Neural cell (in vitro differentiated cells): ENCODE measurements around the gene HELZ. TPM values are rescaled to one million over a fixed set of nuclear protein-coding genes. Genes with fewer than 3 reads are reported as not detected.

Experiments
- H2AFZ ChIP-seq: fragments of 200-600, 300-800 bp; sonication (generic), shearing (Covaris generic); 2 replicates; pipeline ENCODE4 v1.6.0; 2014; ENCODE audit warnings: low read depth, mild to moderate bottlenecking, antibody characterized with exemption, low read length, moderate library complexity
- H3F3A ChIP-seq: fragments of 200-600 bp; shearing (Covaris generic); 2 replicates; pipeline ENCODE4 v1.6.1; 2016; ENCODE audit warnings: mild to moderate bottlenecking, moderate library complexity, mixed read lengths, antibody characterized with exemption, low read length; ENCODE audit not compliant: insufficient read depth, poor library complexity, severe bottlenecking
- H3K27ac ChIP-seq: fragments of 200-600, 300-800 bp; sonication (generic), shearing (Covaris generic); 2 replicates; pipeline ENCODE4 v1.5.1; 2014; ENCODE audit warnings: mild to moderate bottlenecking, low read length, moderate library complexity
- H3K27me3 ChIP-seq: fragments of 300-800, 200-600 bp; sonication (generic), shearing (Covaris generic); 2 replicates; pipeline ENCODE4 v1.6.0; 2014; ENCODE audit warnings: mild to moderate bottlenecking, low read depth, low read length, moderate library complexity; ENCODE audit not compliant: insufficient read depth
- H3K36me3 ChIP-seq: fragments of 300-800, 200-600 bp; sonication (generic), shearing (Covaris generic); 2 replicates; pipeline ENCODE4 v1.5.1; 2014; ENCODE audit warnings: mild to moderate bottlenecking, antibody characterized with exemption, low read length, moderate library complexity; ENCODE audit not compliant: insufficient read depth
- H3K4me2 ChIP-seq: fragments of 300-800, 200-600 bp; sonication (generic), shearing (Covaris generic); 2 replicates; pipeline ENCODE4 v1.6.0; 2014; ENCODE audit warnings: mild to moderate bottlenecking, low read length
- H3K4me3 ChIP-seq: fragments of 300-800, 200-600 bp; sonication (generic), shearing (Covaris generic); 2 replicates; pipeline ENCODE4 v1.5.1; 2014; ENCODE audit warnings: mild to moderate bottlenecking, low read length, moderate library complexity
- H3K79me2 ChIP-seq: fragments of 200-600 bp; shearing (Covaris generic); replicated peaks from 2 replicates; pipeline ENCODE4 v1.6.0; 2014; ENCODE audit warnings: mild to moderate bottlenecking, low read length, moderate library complexity; ENCODE audit not compliant: insufficient read depth
- H3K9ac ChIP-seq: fragments of 300-800, 200-600 bp; sonication (generic), shearing (Covaris generic); 2 replicates; pipeline ENCODE4 v1.6.1; 2016; ENCODE audit warnings: mild to moderate bottlenecking, low read length, mixed read lengths
- H3K9me2 ChIP-seq: fragments of 200-600 bp; shearing (Covaris generic); 2 replicates; pipeline ENCODE4 v1.6.1; 2016; ENCODE audit warnings: mild to moderate bottlenecking, low read length, mixed read lengths; ENCODE audit not compliant: insufficient read depth
- H3K9me3 ChIP-seq: fragments of 200-600, 300-800 bp; sonication (generic), shearing (Covaris generic); 2 replicates; pipeline ENCODE4 v1.6.1; 2016; ENCODE audit warnings: mild to moderate bottlenecking, mixed run types, low read length, moderate library complexity, mixed read lengths
- H4K20me1 ChIP-seq: fragments of 200-600 bp; shearing (Covaris generic); 2 replicates; pipeline ENCODE4 v1.6.1; 2016; ENCODE audit warnings: mild to moderate bottlenecking, mixed run types; ENCODE audit not compliant: insufficient read depth
- EP300 ChIP-seq: fragments of 450-650 bp; conservative IDR thresholded peaks from 2 replicates; pipeline ENCODE4 v1.6.1; 2014; ENCODE audit warnings: antibody characterized with exemption, mild to moderate bottlenecking, moderate library complexity; ENCODE audit not compliant: poor library complexity, severe bottlenecking
- EZH2 ChIP-seq: fragments of 200-600, 300-800 bp; shearing (Covaris generic), sonication (generic); IDR thresholded peaks from 2 replicates; pipeline ENCODE4 v1.6.1; 2014; ENCODE audit warnings: antibody characterized with exemption, low read length, borderline replicate concordance, mild to moderate bottlenecking; ENCODE audit not compliant: insufficient read depth, poor library complexity, severe bottlenecking
- MXI1 ChIP-seq: fragments of 450-650 bp; conservative IDR thresholded peaks from 2 replicates; pipeline ENCODE4 v1.6.1; 2014; ENCODE audit warnings: antibody characterized with exemption, mild to moderate bottlenecking; ENCODE audit not compliant: poor library complexity, severe bottlenecking
- POLR2AphosphoS5 ChIP-seq: IDR thresholded peaks from 2 replicates; pipeline ENCODE4 v1.6.1; 2012
- RAD21 ChIP-seq: fragments of 450-650 bp; conservative IDR thresholded peaks from 2 replicates; pipeline ENCODE4 v1.6.1; 2014; ENCODE audit warnings: antibody characterized with exemption, mild to moderate bottlenecking, moderate library complexity
- SMC3 ChIP-seq: fragments of 450-650 bp; conservative IDR thresholded peaks from 2 replicates; pipeline ENCODE4 v1.6.1; 2014; ENCODE audit warnings: antibody characterized with exemption, mild to moderate bottlenecking, moderate library complexity; ENCODE audit not compliant: poor library complexity
- TAF1 ChIP-seq: IDR thresholded peaks from 2 replicates; pipeline ENCODE4 v1.6.1; 2012; ENCODE audit warnings: low read depth
- polyA plus RNA-seq: library from polyadenylated mRNA; depleted of rRNA; stranded (reverse); fragments of >200 nt; gene quantifications from 2 replicates; pipeline ENCODE4 v1.2.3, GENCODE V29; 2014
- TF ChIP-seq, protein P1 (sequence below): fragments of 450-650 bp; IDR thresholded peaks from 2 replicates; pipeline ENCODE4 v1.5.1; 2014; ENCODE audit warnings: antibody characterized with exemption, mild to moderate bottlenecking, moderate library complexity; ENCODE audit not compliant: poor library complexity, severe bottlenecking
- TF ChIP-seq, protein P2 (sequence below): IDR thresholded peaks from 2 replicates; pipeline ENCODE4 v1.6.1; 2012; ENCODE audit warnings: borderline replicate concordance

Gene HELZ
- polyA plus RNA-seq, 1 donor from 2014 or later: 11.7 TPM

DNA sequence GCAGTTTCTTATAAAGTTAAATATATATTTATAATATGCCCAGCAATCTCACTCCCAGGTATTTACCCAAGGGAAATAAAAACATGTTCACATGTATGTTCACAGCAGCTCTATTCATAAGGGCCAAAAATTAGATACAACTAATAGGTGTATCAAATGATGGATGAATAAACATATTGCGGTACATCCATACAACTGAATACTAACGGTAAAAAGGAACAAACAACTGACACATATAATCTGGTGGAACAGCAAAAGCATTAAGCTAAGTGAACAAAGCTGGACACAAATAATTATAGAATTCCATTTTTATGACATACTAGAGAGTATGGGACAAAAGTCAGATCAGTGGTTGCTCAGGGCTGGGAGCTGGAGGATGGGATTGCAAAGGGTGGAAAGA is 125.9 kb downstream of the HELZ start:
- Histone ChIP-seq H3K9me2 (no peaks in the 10 kb centered on the region), H3K9me3 (no peaks in the 10 kb centered on the region), H3K79me2 (no peaks in the 10 kb centered on the region), H3K36me3 (peaks cover 11% of the 10 kb centered on the region), H3K4me3 (no peak overlapping the region), H4K20me1 (no peaks in the 10 kb centered on the region), H3K9ac (no peak overlapping the region), H3F3A (no peaks in the 10 kb centered on the region), H3K27ac (no peak overlapping the region), H3K27me3 (no peaks in the 10 kb centered on the region), H3K4me2 (no peak overlapping the region), H2AFZ (no peak overlapping the region)
- no peak for TF ChIP-seq MXI1
- TF ChIP-seq, protein P1, sequence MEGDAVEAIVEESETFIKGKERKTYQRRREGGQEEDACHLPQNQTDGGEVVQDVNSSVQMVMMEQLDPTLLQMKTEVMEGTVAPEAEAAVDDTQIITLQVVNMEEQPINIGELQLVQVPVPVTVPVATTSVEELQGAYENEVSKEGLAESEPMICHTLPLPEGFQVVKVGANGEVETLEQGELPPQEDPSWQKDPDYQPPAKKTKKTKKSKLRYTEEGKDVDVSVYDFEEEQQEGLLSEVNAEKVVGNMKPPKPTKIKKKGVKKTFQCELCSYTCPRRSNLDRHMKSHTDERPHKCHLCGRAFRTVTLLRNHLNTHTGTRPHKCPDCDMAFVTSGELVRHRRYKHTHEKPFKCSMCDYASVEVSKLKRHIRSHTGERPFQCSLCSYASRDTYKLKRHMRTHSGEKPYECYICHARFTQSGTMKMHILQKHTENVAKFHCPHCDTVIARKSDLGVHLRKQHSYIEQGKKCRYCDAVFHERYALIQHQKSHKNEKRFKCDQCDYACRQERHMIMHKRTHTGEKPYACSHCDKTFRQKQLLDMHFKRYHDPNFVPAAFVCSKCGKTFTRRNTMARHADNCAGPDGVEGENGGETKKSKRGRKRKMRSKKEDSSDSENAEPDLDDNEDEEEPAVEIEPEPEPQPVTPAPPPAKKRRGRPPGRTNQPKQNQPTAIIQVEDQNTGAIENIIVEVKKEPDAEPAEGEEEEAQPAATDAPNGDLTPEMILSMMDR: no peak
- TF ChIP-seq EP300: no peak
- no peak for TF ChIP-seq SMC3
- TF ChIP-seq EZH2: no peak
- no peak for TF ChIP-seq POLR2AphosphoS5
- TF ChIP-seq RAD21: no peak
- TF ChIP-seq, protein P2, sequence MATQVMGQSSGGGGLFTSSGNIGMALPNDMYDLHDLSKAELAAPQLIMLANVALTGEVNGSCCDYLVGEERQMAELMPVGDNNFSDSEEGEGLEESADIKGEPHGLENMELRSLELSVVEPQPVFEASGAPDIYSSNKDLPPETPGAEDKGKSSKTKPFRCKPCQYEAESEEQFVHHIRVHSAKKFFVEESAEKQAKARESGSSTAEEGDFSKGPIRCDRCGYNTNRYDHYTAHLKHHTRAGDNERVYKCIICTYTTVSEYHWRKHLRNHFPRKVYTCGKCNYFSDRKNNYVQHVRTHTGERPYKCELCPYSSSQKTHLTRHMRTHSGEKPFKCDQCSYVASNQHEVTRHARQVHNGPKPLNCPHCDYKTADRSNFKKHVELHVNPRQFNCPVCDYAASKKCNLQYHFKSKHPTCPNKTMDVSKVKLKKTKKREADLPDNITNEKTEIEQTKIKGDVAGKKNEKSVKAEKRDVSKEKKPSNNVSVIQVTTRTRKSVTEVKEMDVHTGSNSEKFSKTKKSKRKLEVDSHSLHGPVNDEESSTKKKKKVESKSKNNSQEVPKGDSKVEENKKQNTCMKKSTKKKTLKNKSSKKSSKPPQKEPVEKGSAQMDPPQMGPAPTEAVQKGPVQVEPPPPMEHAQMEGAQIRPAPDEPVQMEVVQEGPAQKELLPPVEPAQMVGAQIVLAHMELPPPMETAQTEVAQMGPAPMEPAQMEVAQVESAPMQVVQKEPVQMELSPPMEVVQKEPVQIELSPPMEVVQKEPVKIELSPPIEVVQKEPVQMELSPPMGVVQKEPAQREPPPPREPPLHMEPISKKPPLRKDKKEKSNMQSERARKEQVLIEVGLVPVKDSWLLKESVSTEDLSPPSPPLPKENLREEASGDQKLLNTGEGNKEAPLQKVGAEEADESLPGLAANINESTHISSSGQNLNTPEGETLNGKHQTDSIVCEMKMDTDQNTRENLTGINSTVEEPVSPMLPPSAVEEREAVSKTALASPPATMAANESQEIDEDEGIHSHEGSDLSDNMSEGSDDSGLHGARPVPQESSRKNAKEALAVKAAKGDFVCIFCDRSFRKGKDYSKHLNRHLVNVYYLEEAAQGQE: no peak
- no peak for TF ChIP-seq TAF1

GRCh38 chr17:67116045-67116575 is 128.9 kb downstream of the HELZ start:
- TF ChIP-seq POLR2AphosphoS5: no peak
- no peak for TF ChIP-seq EZH2
- no peak overlapping the region for H3K27ac ChIP-seq
- H3K36me3 ChIP-seq: peaks cover 11% of the 10 kb centered on the region
- no peaks in the 10 kb centered on the region for H3K9me3 ChIP-seq
- no peak overlapping the region for H2AFZ ChIP-seq
- H3K9me2 ChIP-seq: no peaks in the 10 kb centered on the region
- H3F3A ChIP-seq: no peaks in the 10 kb centered on the region
- no peak overlapping the region for H3K4me3 ChIP-seq
- H4K20me1 ChIP-seq: no peaks in the 10 kb centered on the region
- H3K9ac ChIP-seq: no peak overlapping the region
- no peaks in the 10 kb centered on the region for H3K27me3 ChIP-seq
- H3K4me2 ChIP-seq: no peak overlapping the region
- no peaks in the 10 kb centered on the region for H3K79me2 ChIP-seq

GRCh38 chr17:67115401-67115800 is 129.6 kb downstream of the HELZ start:
- H2AFZ ChIP-seq: no peak overlapping the region
- H3F3A ChIP-seq: no peaks in the 10 kb centered on the region
- TF ChIP-seq EZH2: no peak
- no peak for TF ChIP-seq MXI1
- TF ChIP-seq SMC3: no peak
- TF ChIP-seq, protein P1: no peak
- TF ChIP-seq TAF1: no peak
- H3K27me3 ChIP-seq: no peaks in the 10 kb centered on the region
- H3K4me2 ChIP-seq: no peak overlapping the region
- no peaks in the 10 kb centered on the region for H4K20me1 ChIP-seq
- no peak overlapping the region for H3K9ac ChIP-seq
- H3K9me3 ChIP-seq: no peaks in the 10 kb centered on the region
- H3K4me3 ChIP-seq: no peak overlapping the region
- no peaks in the 10 kb centered on the region for H3K9me2 ChIP-seq
- no peak overlapping the region for H3K27ac ChIP-seq
- H3K79me2 ChIP-seq: no peaks in the 10 kb centered on the region
- H3K36me3 ChIP-seq: peaks cover 15% of the 10 kb centered on the region
